Measurements from ENCODE around the gene ZIC4.

The ZIC4 gene

DNA sequence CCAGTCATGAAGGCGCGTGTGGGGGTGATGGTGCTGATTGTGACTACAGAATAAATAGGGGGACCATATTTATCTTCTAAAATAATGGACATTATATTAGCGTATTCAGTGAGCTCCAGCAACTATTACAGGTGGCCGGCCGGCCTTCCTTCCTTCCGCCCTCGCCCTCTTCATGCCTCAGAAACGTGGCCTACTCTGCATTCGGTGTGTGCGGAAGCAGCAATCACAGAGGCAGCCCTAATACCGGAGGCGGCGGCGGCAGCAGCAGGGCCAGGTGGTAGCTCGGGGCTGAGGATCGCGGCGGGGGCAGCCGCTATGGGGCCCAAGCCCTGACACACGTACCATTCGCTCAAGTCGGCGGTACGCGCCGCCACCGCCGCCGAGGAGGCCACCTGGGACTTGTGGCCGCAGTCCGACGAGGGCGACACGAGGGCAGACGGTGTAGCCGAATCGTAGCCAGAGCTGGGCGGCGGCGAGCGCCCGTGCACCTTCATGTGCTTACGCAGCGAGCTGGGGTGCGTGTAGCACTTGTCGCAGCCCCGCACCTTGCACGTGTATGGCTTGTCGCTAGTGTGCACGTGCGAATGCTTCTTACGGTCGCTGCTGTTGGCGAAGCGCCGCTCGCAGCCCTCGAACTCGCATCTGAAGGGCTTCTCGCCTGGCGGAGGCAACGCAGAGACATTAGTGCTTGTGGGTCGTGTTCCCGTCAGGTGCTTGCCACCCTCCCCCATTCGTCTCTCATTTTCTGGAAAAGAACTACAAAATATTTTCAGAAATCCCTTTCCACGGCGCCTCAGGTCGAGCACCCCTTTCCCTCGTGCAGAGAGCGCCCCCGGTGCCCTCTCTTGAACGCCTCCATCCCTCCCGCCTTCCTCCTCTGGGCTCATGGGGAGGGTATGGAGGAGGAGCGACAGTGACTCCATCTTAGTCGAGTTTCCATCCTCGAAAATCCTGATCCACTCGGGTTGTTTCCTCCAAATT is 15.5 kb downstream of the ZIC4 start:
- no peak for DNase-seq (ENCODE audit: low read depth in 2 of 2)

DNA sequence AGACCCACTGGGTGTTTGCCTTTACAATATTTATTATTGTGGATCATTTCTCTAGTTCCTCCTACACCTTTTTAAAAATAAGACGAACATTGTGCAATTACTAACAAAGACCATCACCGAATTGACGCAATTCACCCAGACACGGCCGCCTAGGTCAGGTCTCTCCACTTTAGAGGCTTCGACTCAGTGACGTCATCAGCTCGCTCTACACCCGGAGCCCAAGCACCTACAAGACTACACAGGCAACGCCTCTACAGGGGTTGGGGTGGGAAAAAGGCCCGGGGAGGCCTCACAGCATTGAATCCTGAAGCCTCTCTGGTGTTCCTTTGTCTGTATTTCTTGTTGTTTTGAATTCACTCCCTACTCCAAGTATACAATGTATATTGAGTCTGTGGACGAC is 16.6 kb downstream of the ZIC4 start:
- no peak for DNase-seq (ENCODE audit: low read depth in 2 of 2)

DNA sequence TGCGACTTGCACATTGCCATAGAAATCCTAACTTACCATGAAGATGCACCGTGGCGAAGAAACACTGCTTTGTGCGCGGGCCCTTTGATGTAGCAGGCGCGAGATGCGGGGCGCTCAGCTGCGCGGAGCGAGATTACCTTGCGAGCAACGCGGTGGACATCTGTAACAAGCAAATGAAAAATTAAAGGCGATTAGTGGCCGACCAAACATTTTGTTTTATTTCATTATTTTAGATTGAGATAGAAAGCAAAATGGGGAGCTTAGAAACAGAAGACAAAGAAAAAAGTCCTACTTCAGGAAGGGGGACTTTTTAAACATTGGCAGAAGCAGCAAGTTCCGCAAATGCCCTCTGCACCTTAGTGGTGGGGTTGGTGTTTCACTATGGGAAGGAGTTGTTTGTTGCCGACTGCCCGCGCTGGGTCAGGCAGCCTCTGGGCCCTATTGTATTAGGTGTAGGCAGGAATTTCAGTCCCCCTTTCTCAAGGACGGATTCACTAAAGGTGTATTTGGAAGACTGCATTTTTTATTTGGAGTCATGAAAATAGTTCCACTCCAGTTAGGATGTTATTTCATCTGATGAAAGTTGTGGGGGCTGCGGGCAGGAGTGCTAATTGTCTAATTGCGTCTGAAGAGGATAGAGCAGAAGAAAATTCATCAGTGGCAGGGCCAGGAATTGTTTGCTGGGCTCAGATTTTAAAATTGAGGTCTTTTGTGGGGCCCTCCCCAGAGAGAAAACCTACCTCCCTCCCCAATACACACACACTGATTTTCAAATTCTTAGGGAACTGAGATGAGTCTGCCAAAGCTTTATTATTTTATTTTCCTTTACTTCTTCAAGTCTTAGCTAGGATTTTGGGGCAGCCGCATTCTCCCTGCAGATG is 17.4 kb downstream of the ZIC4 start:
- no peak for DNase-seq (ENCODE audit: low read depth in 2 of 2)

DNA sequence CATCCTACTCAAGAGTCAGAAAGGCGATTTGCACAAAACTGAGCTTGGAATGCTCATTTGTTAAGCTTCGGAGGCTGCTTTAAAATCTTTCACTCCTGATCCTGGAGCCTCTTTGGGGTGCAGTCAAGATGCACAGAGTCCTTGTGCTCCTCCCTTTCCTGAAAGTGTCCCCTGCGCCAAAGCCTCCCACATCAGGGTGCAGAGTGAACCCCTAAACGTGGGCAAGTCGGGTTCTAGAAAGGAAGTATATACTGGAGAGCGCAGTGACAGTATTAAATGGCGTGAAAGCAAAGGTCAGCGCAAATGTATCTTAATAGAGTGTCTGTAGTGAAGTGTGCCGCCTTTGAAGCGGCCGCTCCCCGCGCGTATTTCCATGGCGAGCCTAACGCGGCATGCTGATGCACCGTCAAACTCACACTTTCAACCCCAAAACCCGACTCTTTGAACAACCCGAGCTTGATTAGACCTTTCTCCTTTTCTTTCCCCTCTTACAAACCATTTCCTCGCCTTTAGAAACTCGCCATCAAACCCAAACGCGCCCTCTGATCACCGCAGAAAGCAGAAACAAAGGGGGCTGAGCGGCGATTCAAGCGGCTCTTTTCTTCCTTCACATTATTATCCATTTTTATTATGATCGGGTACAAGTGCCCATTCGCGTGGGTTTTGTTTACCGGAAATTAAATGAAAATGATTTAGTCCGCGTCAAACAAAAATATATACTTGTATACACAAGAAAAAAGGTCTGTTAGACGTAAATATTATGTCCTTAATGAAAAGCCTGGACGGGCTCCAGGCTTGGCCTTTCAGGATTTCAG is 18.3 kb downstream of the ZIC4 start:
- DNase-seq (ENCODE audit: low read depth in 2 of 2): no peak

DNA sequence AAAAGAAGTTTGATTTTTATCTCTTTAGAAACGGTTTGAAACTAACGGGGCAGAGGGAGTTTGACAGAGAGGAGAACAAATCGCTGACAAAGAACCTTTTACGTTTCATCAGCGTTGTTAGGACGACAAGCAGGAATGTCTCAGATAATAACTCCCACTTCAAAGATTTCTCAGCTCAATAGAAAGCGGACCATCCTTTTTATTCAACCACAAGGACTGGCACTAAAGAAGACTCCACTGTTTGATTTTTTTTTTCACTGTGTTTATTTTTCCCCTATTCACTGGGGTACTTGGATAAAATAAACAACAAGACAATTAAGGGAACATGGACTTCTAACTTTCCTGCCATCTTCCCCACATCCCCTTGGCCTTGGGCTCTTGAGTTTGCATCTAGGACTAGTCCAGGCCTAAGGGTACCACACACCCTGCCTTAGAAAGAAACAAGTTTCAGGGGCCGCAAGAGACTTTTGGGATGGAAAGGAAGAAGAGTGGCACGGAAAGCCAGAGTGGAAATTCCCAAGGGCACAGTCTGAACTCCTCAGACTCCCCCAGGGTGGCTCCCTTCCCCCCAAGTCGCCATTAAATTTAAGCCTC is 19.0 kb downstream of the ZIC4 start:
- DNase-seq (ENCODE audit: low read depth in 2 of 2): no peak

DNA sequence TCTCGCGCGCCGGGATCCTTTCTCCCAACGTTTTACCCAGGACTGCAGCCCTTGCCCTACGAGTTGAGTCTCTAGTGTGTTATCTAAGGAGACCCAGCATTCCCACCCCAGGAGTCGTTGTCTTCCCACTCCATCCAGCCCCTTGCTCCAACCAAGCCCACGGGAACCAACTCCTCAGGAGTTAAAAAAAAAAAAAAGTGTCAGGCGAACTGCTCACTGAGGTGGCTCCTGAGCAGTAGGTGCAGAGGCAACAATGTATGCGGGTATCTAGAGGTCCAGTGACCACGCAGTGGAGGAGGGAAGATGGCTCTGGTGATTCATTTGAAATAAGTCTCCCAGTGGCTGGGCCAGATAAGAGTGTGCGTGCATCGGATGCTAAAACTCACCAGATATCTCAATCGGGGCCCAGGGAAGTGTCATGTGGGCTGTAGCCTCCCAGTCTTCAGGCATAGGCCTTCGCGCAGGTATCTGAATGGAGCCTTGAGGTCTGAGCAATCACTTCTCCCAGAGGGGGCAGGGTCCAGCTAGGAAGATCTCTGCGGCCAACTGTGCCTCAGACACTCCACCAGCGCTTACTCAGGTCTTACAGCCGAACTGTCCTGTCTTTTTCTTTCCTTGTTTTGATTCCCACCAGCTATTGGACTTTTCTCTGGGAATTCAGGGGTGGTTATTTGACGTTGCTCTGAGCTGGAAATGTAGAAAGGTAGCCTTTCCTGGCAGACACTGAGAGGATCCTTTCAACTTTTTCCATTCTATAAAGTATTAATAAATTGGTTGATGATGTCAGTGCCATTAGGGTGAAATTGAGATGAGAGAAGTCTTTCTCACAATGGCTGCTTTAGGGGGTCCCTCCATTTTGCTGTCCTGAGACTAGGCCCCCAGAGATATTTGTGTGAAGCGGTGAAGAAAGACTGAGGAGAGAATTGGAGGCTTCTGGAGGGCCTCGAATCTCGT is 21.0 kb downstream of the ZIC4 start:
- DNase-seq (ENCODE audit: low read depth in 2 of 2): no peak

DNA sequence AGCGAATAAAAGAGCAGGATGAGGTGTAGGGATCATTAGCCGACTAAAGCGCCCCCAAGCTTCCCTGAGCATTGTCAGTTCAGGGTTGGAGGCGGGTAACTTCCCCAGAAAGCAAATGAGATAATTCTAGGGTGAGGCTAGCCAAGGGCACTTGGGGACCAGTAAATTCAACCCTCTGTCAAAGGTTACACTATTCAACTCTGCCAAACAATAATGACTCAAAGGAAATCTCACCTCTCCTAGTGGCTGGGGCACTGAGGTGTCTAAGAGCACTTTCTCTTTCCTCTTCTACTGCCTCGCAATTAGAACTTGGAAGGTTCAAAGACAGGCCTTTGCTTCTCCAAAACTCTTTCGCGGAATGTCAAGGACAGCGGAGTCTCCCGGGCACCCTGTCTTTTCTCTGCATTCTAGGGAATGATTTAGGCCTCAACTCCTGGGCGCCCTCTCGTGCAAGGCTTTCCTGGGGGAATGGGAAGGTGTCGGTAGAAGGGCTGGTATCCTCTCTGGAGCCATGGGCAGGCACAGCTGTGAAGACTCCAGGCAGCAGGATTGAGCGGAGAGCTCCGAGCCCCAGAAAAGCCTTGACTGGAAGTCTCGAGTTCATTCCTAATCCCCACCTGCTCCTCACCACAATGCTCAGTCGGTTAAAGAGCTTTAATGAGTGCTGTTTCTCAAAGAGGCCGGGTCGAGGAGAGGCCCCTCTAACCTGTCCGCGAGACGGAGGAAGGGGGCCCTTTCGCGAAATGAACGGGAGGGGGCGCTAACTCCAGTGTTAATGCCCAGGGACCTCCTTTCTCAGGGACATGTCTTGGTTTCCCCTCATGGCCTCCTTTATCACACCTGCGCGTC is 21.9 kb downstream of the ZIC4 start:
- no peak for DNase-seq (ENCODE audit: low read depth in 2 of 2)

DNA sequence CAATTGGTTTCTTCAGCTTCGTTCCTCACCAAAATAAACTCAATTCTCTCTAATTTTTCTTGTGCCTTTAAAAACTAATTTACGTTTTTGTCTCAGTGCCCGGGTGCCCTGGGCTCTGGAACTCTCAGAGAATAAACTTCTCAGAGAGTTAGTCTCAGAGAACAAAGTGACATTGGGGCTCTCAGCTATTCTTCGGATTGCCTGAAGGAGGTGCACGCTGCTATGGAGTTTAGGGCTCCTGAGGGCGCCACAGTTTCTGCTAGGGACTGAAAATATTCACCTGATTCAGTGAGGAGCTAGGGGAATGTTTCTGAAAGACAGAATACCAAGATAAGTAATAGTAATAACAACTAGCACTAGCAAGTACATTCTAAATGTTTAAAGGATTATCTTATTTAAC is 22.7 kb downstream of the ZIC4 start:
- DNase-seq (ENCODE audit: low read depth in 2 of 2): no peak

DNA sequence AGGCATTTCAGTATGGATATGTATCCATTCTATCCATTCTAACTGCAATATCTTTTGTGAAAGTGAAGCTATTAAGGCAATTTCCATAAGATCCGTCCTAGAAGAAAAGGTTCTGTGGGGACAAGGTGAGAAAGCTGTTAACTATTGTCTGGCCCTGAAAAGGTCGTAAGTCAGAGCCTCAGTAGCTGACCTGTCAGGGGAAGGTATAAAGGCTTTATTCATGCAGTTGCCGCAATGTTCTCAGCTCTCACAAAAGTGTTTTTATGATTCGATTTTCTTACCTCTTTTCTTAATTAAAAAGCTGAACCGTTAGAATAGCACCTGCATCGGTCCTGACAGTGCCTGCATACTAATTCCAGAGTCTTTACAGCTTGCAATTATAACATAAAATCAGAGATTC is 24.7 kb downstream of the ZIC4 start:
- no peak for DNase-seq (ENCODE audit: low read depth in 2 of 2)

DNA sequence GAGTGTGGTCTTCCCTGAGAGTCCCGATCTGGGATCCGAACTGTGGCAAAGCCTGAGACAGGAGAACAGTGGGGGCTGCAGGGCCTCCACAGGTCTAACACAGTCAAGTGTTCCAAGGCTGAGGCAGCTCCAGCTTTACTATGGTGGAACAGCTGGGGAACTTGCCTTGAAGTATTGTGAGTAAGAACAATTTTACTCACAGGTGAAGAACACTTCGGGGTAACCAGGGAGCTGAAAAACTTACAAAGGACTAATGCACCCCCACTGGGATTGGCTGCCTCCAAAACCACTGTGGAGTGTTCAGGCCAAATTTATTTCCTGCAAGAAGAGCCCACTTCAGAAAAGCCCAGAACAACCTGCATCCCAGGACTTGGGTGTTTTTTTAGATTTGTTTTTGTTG is 25.4 kb downstream of the ZIC4 start:
- no peak for DNase-seq (ENCODE audit: low read depth in 2 of 2)

DNA sequence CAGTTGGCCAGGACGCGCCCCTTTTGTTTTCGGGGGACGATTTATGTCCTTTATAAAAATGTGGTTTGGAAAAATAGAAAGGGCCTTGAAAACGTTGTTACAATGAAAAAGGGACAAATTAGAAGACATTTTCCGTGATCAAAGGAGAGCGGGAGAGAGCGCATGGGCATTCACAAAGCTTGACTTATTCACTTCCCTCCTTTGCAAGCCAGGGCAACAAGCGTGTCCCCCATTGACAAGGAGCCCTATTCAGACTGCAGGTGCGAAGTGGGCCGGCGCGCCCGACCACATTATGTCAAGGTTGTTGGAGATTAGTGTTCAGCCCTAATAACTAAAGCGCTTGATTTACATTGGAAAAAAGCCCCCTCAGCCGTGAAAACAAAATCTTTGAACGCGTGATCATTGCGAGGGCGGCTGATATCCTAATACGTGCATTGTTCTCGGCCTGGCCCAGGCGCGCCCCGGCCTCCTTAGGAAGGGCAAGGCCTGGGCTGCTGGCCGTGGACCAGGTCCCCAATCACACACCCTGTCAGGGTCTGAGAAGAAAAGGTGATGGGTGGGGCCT is 25.9 kb downstream of the ZIC4 start:
- DNase-seq (ENCODE audit: low read depth in 2 of 2): no peak

DNA sequence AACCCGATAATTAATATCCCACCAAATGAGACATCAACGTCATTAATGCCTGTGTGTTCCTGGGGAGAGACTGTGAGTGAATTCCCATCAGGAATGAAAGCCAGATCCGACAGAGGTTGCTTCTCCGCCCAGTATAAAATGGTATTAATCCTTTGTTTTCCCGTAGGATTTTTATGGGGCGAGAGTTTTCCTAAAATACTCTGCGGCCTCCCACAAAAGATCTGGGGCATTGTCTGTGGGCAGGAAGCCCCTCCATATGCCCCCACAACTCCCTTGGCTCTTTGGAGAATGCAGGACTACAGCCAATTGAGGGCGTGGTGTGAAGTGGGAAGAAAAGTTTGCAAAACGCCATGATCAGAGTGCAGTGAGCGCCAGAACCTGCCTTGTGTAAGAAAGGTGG is 26.7 kb downstream of the ZIC4 start:
- no peak for DNase-seq (ENCODE audit: low read depth in 2 of 2)

DNA sequence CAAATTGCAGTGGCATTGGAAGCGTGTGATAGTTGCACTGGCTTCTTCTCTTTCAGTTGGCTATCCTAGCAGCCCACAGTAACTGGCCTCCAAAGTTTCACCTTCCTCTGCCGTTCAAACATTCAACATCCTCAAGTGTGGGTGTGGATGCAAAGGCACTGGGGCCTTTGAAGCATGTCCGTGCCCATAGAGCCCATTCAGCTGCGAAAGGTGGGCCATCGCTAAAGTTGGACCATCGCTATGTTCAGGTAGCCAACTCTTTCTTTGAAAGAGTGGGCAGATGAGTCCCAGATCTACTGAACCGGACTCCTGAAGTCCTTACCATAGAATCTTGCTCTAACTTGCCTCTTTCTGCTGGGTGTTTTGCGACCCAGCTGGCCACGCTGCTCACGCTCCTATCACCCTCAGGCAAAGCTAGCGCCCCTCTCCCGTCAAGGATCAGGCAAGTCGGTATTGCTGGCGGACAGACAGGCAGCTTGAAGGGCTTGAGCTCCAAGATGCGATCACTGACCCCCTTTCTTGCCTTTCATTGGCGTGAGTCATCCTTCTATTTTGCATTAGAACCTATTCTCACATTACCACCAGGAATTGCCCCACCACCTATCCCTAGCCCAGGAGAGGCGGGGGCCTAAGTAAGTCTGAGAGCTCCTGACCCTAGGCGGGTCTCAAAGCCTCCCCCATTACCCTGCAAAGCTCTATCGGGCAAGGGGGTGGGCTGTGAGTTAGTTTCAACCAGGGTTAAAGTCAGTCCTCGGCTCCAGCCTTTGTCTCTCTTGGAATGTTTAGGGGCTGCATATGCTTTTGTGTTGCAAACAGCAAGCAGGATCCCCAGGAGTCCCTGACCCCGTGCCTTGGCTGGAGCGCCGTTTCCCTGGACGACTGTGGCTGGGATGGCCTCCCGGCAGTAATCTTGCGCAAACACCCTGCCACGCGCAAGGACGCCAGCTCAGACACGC is 28.7 kb downstream of the ZIC4 start:
- no peak for DNase-seq (ENCODE audit: low read depth in 2 of 2)

DNA sequence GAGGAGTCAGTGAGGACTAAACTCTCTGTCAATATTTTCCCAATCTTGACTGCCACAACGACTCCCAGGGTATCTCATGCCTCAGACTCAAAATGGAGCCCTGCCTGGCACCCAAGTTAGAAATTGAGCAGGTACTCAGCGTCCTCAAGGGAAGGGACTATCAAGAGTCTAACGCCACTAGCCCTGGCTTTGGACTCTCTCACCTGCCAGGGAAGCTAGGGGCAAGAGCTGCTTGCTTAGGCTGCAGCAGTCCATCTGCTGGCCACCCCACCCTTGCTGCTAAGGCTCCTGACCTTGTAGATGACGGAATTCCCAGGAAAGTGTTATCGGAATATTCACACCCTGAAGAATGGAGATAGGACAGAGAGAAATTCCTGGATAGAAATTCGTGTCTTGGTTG is 33.0 kb downstream of the ZIC4 start:
- no peak for DNase-seq (ENCODE audit: low read depth in 2 of 2)

DNA sequence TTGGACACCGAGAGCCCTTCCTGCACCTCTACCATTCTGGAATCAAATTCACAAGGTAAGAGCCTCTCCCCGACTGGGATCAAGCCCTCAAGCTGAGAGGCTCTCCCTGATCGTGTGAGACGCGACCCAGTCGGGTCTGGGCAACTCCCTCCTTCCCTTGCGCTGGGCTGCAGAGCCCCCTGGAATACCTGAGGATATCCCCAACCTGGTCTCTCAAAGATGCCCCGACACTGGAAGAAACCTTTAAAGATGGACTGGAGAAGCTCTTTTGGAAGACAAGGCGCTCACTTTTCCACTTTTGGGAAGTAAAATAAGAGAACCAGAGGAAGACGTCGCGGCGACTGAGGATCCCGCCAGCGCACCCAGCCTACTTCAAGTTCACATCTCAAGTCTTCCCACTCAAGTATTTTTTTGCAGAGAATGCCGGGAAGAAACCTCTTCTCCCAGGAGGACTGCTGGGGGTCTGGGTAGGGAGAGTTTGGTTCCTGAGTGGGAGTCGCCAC is 33.8 kb downstream of the ZIC4 start:
- DNase-seq (ENCODE audit: low read depth in 2 of 2): no peak

DNA sequence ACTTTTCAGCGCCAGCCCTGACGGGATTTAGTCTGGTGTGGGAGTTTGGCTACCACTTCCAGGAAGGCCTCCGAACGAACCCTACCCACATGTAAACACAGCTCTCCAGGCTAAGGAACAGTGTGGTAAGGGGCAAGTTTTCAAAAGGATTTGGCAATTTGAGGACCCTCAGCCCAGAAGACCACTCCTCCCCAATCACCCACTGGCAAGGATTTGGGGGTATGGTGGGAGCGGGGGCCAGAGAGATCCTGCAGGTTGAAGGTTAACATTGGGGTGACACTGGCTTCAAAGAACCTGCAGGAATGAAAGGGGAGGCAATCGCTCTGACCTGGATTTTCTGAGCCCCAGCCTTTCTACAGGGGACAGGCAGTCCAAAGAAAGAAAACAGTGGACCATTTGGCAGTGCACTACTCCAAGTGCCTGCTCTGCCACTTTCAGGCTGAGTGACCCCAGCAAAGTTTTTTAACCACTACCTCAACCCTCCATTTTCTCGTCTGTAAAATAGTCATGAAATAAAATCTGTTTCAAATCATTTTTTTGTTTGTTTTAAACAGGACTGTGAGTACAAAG is 34.5 kb downstream of the ZIC4 start:
- DNase-seq (ENCODE audit: low read depth in 2 of 2): no peak

DNA sequence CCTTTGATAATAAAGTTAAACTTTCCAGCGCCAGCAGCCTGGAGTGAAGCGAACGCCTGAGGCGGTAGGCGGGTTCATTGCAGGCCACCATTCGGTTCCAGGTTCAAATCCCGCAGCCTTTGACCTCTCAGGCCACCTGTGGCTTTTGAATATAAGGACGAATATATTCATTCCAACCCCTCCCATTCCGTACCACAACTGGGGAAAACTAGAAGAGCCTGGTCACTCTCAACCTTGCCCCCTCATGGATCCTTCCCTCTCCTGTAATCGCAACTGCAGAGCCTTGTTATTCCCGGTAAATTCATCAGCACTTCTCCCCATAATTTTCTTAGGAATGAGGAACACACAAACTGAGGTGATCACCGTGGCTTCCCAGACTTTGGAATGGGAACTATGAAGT is 35.2 kb downstream of the ZIC4 start:
- no peak for DNase-seq (ENCODE audit: low read depth in 2 of 2)
